ENCODE results near the gene C10orf90. TPM values are rescaled to one million over a fixed set of nuclear protein-coding genes. Genes with fewer than 3 reads are reported as not detected.

The C10orf90 gene
- total RNA-seq, 4 donors from 2014 or later, result 0.26 TPM; not detected in 3

GRCh38 chr10:126691456-126691855 is 21.0 kb upstream of the C10orf90 start:
- H3K27me3 ChIP-seq, result no peaks in the 10 kb centered on the region
- H3K4me1 ChIP-seq, result no peaks in the 10 kb centered on the region
- peaks cover 0 to 6% (median 0%) of the 10 kb centered on the region in 3 donors for H3K9me3 ChIP-seq
- H3K36me3 ChIP-seq, result no peaks in the 10 kb centered on the region
- intact Hi-C loops (cut with DNase I), result no loop called here
- no peak overlapping the region for H3K27ac ChIP-seq
- DNase-seq, result no peak
- WGBS, 2 donors, result 67% methylated on average over 1 of the region's 1 CpG; no CpG with 5 or more reads in 1 of the 2 donors
- H3K4me3 ChIP-seq, result no peak overlapping the region
- TF ChIP-seq CTCF (IDR thresholded peaks at IDR 0.05) (no peak), POLR2A (IDR thresholded peaks at IDR 0.05) (no peak)

DNA sequence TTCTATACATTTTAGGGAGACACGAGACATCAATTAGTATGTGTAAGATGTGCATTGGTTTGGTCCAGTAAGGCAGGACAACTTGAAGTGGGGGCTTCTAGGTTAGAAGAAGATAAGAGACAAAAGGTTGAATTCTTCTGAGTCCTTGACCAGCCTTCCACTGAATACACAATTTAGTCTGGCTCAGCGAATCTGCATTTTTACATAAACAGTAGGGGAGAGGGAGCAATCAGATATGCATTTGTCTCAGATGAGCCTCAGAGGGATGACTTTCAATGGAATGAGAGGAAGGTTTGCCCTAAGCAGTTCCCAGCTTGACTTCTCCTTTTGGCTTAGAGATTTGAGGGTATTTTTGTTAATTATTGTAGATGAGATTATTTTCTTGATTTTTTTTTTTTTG is 20.0 kb upstream of the C10orf90 start:
- H3K4me3 ChIP-seq, result no peak overlapping the region
- intact Hi-C loops (cut with DNase I), result no loop called here
- H3K27me3 ChIP-seq, result no peaks in the 10 kb centered on the region
- H3K36me3 ChIP-seq, result no peaks in the 10 kb centered on the region
- no peak for DNase-seq
- no peaks in the 10 kb centered on the region for H3K4me1 ChIP-seq
- no peak for TF ChIP-seq CTCF (IDR thresholded peaks at IDR 0.05)
- TF ChIP-seq POLR2A (IDR thresholded peaks at IDR 0.05), result no peak
- peaks cover 0 to 6% (median 0%) of the 10 kb centered on the region in 3 donors for H3K9me3 ChIP-seq
- WGBS, 2 donors, result 43 to 50% methylated on average over 1 to 2 of the region's 2 CpGs
- H3K27ac ChIP-seq, result no peak overlapping the region

DNA sequence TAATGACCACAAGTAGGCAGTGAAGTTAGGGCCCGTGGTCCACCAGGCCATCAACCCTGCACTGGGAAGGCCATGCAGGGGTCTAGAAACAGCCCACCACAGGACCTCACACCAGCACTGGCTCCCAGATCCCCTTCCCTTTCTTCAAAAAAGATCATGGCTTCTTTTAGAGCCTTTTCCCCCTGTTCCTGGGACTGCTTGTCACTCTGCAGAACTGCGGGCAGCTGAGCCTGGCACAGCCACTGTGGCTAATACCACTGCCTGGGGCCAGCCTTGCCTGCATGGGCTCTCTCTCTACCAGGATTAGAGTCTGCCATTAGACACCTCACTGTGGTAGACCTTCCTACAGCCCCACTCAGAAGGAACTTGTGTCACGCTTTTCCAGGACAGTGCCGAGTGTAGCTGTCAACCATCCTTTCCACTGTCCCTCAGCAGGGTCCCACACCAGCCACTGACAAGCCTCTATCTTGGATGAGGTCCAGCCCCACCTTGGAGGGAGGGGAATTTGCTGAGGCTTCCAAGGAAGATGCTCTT is 19.0 kb upstream of the C10orf90 start:
- intact Hi-C loops (cut with DNase I), result no loop called here
- 80 to 87% methylated on average over 1 to 3 of the region's 4 CpGs for WGBS, 2 donors
- H3K36me3 ChIP-seq, result no peaks in the 10 kb centered on the region
- no peak for DNase-seq
- TF ChIP-seq POLR2A (IDR thresholded peaks at IDR 0.05) (no peak), CTCF (IDR thresholded peaks at IDR 0.05) (no peak)
- no peak overlapping the region for H3K27ac ChIP-seq
- H3K9me3 ChIP-seq, result peaks cover 0 to 4% (median 0%) of the 10 kb centered on the region in 3 donors
- H3K4me1 ChIP-seq, result no peaks in the 10 kb centered on the region
- H3K4me3 ChIP-seq, result no peak overlapping the region
- H3K27me3 ChIP-seq, result no peaks in the 10 kb centered on the region

- Histone ChIP-seq H3K27me3 (no peaks in the 10 kb centered on the region), H3K9me3 (no peaks in the 10 kb centered on the region), H3K4me1 (no peaks in the 10 kb centered on the region), H3K4me3 (no peak overlapping the region), H3K27ac (no peak overlapping the region), H3K36me3 (no peaks in the 10 kb centered on the region)
- intact Hi-C loops (cut with DNase I), result no loop called here
- no peak for DNase-seq
- TF ChIP-seq POLR2A (IDR thresholded peaks at IDR 0.05), result no peak
- TF ChIP-seq CTCF (IDR thresholded peaks at IDR 0.05), result no peak
- WGBS, 2 donors, result 83 to 87% methylated on average over 1 to 3 of the region's 10 CpGs
These were observed 16.7 kb upstream of the C10orf90 start for GRCh38 chr10:126687121-126687606.

- intact Hi-C loops (cut with DNase I), result no loop called here
- WGBS, 2 donors, result 83 to 90% methylated on average over 3 to 4 of the region's 7 CpGs
- no peak for DNase-seq
- TF ChIP-seq POLR2A (IDR thresholded peaks at IDR 0.05) (no peak), CTCF (IDR thresholded peaks at IDR 0.05) (no peak)
- Histone ChIP-seq H3K36me3 (no peaks in the 10 kb centered on the region), H3K27me3 (no peaks in the 10 kb centered on the region), H3K27ac (no peak overlapping the region), H3K4me1 (no peaks in the 10 kb centered on the region), H3K9me3 (no peaks in the 10 kb centered on the region), H3K4me3 (no peak overlapping the region)
These were observed 16.2 kb upstream of the C10orf90 start for GRCh38 chr10:126686719-126687118.

All from esophagus squamous epithelium (tissue), 5 donors.